ENCODE results near the gene CPED1.
"Not testable (repeated sequence)": the region's sequence is repeated elsewhere in the genome, so short reads cannot be mapped to it uniquely, and the experiment has no call there.

Gene CPED1

GRCh38 chr7:121286742-121287734 is 298.5 kb downstream of the CPED1 start:
- DNase-seq (ENCODE audit: low read depth): no peak

GRCh38 chr7:121288894-121289293 is 300.4 kb downstream of the CPED1 start:
- DNase-seq (ENCODE audit: low read depth): no peak

GRCh38 chr7:121289930-121290329 is 301.4 kb downstream of the CPED1 start:
- DNase-seq (ENCODE audit: low read depth): not testable (repeated sequence)

- DNase-seq (ENCODE audit: low read depth): no peak
Measured at GRCh38 chr7:121294448-121294992, 306.0 kb downstream of the CPED1 start.

GRCh38 chr7:121297843-121298242 is 309.3 kb downstream of the CPED1 start:
- DNase-seq (ENCODE audit: low read depth): no peak

- no peak for DNase-seq (ENCODE audit: low read depth)
Measured at GRCh38 chr7:121298831-121299239, 310.3 kb downstream of the CPED1 start.

GRCh38 chr7:121300685-121301420 is 312.3 kb downstream of the CPED1 start:
- DNase-seq (ENCODE audit: low read depth): no peak

GRCh38 chr7:121301446-121302213 is 313.1 kb downstream of the CPED1 start:
- DNase-seq (ENCODE audit: low read depth): no peak

GRCh38 chr7:121302214-121302745 is 313.8 kb downstream of the CPED1 start:
- no peak for DNase-seq (ENCODE audit: low read depth)

- no peak for DNase-seq (ENCODE audit: low read depth)
Measured at GRCh38 chr7:121303422-121304101, 315.1 kb downstream of the CPED1 start.

GRCh38 chr7:121304102-121304658 is 315.7 kb downstream of the CPED1 start:
- no peak for DNase-seq (ENCODE audit: low read depth)

GRCh38 chr7:121305109-121305508 is 316.6 kb downstream of the CPED1 start:
- DNase-seq (ENCODE audit: low read depth): no peak

- DNase-seq (ENCODE audit: low read depth): no peak
Measured at GRCh38 chr7:121306565-121306964, 318.1 kb downstream of the CPED1 start.

GRCh38 chr7:121307021-121307574 is 318.6 kb downstream of the CPED1 start:
- DNase-seq (ENCODE audit: low read depth): no peak

- DNase-seq (ENCODE audit: low read depth): no peak
Measured at GRCh38 chr7:121313220-121313792, 324.8 kb downstream of the CPED1 start.

- DNase-seq (ENCODE audit: low read depth): no peak
Measured at GRCh38 chr7:121313793-121314676, 325.5 kb downstream of the CPED1 start.

GRCh38 chr7:121315170-121315569 is 326.7 kb downstream of the CPED1 start:
- DNase-seq (ENCODE audit: low read depth): not testable (repeated sequence)

GRCh38 chr7:121322460-121322859 is 333.9 kb downstream of the CPED1 start:
- DNase-seq (ENCODE audit: low read depth): no peak
